Measurements from ENCODE around the gene EPS15.

EPS15 gene

GRCh38 chr1:51349862-51350261 lies 169.2 kb downstream of the EPS15 start:
- Histone ChIP-seq H3K9ac (ENCODE audit: low read length) (no peak overlapping the region), H3K4me2 (ENCODE audit: low read length) (no peak overlapping the region), H3K27me3 (ENCODE audit: insufficient read depth, low read length) (peaks cover 10% of the 10 kb centered on the region), H4K20me1 (ENCODE audit: insufficient read depth, low read length) (no peaks in the 10 kb centered on the region; the same call in 1 of the 2 replicates), H3K4me3 (ENCODE audit: low read depth, low read length, poor library complexity, severe bottlenecking) (no peak overlapping the region), H3K79me2 (ENCODE audit: insufficient read depth, low read length) (no peaks in the 10 kb centered on the region), H3K36me3 (ENCODE audit: insufficient read depth, low read length) (peaks cover 9% of the 10 kb centered on the region), H3F3A (ENCODE audit: insufficient read depth, low read length) (no peaks in the 10 kb centered on the region; the same call in 1 of the 2 replicates), H3K27ac (ENCODE audit: low read depth, low read length, poor library complexity, severe bottlenecking) (no peak overlapping the region), H3K9me3 (ENCODE audit: low read length) (no peaks in the 10 kb centered on the region), H2AFZ (ENCODE audit: low read length) (no peak overlapping the region), H3K9me2 (ENCODE audit: low read depth, low read length) (no peaks in the 10 kb centered on the region), H3K4me1 (ENCODE audit: insufficient read depth, low read length, severe bottlenecking) (peaks cover 6% of the 10 kb centered on the region)
- TF ChIP-seq, protein P1, sequence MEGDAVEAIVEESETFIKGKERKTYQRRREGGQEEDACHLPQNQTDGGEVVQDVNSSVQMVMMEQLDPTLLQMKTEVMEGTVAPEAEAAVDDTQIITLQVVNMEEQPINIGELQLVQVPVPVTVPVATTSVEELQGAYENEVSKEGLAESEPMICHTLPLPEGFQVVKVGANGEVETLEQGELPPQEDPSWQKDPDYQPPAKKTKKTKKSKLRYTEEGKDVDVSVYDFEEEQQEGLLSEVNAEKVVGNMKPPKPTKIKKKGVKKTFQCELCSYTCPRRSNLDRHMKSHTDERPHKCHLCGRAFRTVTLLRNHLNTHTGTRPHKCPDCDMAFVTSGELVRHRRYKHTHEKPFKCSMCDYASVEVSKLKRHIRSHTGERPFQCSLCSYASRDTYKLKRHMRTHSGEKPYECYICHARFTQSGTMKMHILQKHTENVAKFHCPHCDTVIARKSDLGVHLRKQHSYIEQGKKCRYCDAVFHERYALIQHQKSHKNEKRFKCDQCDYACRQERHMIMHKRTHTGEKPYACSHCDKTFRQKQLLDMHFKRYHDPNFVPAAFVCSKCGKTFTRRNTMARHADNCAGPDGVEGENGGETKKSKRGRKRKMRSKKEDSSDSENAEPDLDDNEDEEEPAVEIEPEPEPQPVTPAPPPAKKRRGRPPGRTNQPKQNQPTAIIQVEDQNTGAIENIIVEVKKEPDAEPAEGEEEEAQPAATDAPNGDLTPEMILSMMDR (IDR thresholded peaks at IDR 0.05; ENCODE audit: low read length) = no peak
- TF ChIP-seq EZH2 (IDR thresholded peaks at IDR 0.05; ENCODE audit: borderline replicate concordance, low read length) = no peak

DNA sequence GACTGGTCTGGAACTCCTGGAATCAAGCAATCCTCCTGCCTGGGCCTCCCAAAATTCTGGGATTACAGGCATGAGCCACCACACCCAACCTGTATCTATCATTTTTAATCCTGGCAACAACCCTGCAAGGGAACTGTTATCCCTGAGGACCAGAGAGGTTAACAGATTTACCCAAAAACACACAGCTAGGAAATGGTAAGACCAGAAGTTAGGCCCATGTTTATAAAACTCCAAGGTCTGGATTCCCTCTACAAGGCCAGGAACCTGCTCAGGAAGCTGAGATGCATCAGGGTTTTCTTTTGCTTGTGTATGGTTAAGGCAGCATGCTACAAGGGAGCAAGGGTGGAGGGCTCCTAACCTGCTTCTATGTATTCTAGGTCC lies 170.9 kb downstream of the EPS15 start:
- no peak overlapping the region for H2AFZ ChIP-seq (ENCODE audit: low read length)
- H3K4me2 ChIP-seq (ENCODE audit: low read length) = no peak overlapping the region
- H4K20me1 ChIP-seq (ENCODE audit: insufficient read depth, low read length) = no peaks in the 10 kb centered on the region; the same call in 1 of the 2 replicates
- H3K27me3 ChIP-seq (ENCODE audit: insufficient read depth, low read length) = peaks cover 19% of the 10 kb centered on the region
- TF ChIP-seq, protein P1 (IDR thresholded peaks at IDR 0.05; ENCODE audit: low read length) = no peak
- no peak for TF ChIP-seq EZH2 (IDR thresholded peaks at IDR 0.05; ENCODE audit: borderline replicate concordance, low read length)
- no peaks in the 10 kb centered on the region for H3K79me2 ChIP-seq (ENCODE audit: insufficient read depth, low read length)
- H3K9me2 ChIP-seq (ENCODE audit: low read depth, low read length) = no peaks in the 10 kb centered on the region
- H3K27ac ChIP-seq (ENCODE audit: low read depth, low read length, poor library complexity, severe bottlenecking) = no peak overlapping the region
- H3K9me3 ChIP-seq (ENCODE audit: low read length) = no peaks in the 10 kb centered on the region
- H3K4me1 ChIP-seq (ENCODE audit: insufficient read depth, low read length, severe bottlenecking) = peaks cover 13% of the 10 kb centered on the region
- no peak overlapping the region for H3K4me3 ChIP-seq (ENCODE audit: low read depth, low read length, poor library complexity, severe bottlenecking)
- H3K9ac ChIP-seq (ENCODE audit: low read length) = no peak overlapping the region
- H3F3A ChIP-seq (ENCODE audit: insufficient read depth, low read length) = no peaks in the 10 kb centered on the region; the same call in 1 of the 2 replicates
- H3K36me3 ChIP-seq (ENCODE audit: insufficient read depth, low read length) = no peaks in the 10 kb centered on the region

GRCh38 chr1:51347398-51348146 lies 171.5 kb downstream of the EPS15 start:
- no peak overlapping the region for H3K4me2 ChIP-seq (ENCODE audit: low read length)
- no peaks in the 10 kb centered on the region; the same call in 1 of the 2 replicates for H4K20me1 ChIP-seq (ENCODE audit: insufficient read depth, low read length)
- H3K4me3 ChIP-seq (ENCODE audit: low read depth, low read length, poor library complexity, severe bottlenecking) = no peak overlapping the region
- H3K9ac ChIP-seq (ENCODE audit: low read length) = no peak overlapping the region
- H3F3A ChIP-seq (ENCODE audit: insufficient read depth, low read length) = no peaks in the 10 kb centered on the region; the same call in 1 of the 2 replicates
- no peaks in the 10 kb centered on the region for H3K9me3 ChIP-seq (ENCODE audit: low read length)
- peaks cover 13% of the 10 kb centered on the region for H3K4me1 ChIP-seq (ENCODE audit: insufficient read depth, low read length, severe bottlenecking)
- no peaks in the 10 kb centered on the region for H3K9me2 ChIP-seq (ENCODE audit: low read depth, low read length)
- no peak for TF ChIP-seq EZH2 (IDR thresholded peaks at IDR 0.05; ENCODE audit: borderline replicate concordance, low read length)
- TF ChIP-seq, protein P1 (IDR thresholded peaks at IDR 0.05; ENCODE audit: low read length) = no peak
- H3K27ac ChIP-seq (ENCODE audit: low read depth, low read length, poor library complexity, severe bottlenecking) = no peak overlapping the region
- peaks cover 23% of the 10 kb centered on the region for H3K27me3 ChIP-seq (ENCODE audit: insufficient read depth, low read length)
- no peaks in the 10 kb centered on the region for H3K36me3 ChIP-seq (ENCODE audit: insufficient read depth, low read length)
- no peak overlapping the region for H2AFZ ChIP-seq (ENCODE audit: low read length)
- H3K79me2 ChIP-seq (ENCODE audit: insufficient read depth, low read length) = no peaks in the 10 kb centered on the region
